ENCODE data around the gene SH3TC1.

Gene SH3TC1

GRCh38 chr4:8205749-8206611 lies 6.9 kb downstream of the SH3TC1 start:
- Histone ChIP-seq H3K36me3 (ENCODE audit: control insufficient read depth, insufficient read depth, low read length) (no peaks in the 10 kb centered on the region), H3K9me3 (ENCODE audit: control insufficient read depth, low read length) (no peaks in the 10 kb centered on the region), H3K4me2 (ENCODE audit: low read length) (no peak overlapping the region), H3K9ac (no peak overlapping the region), H3K27me3 (ENCODE audit: control insufficient read depth, insufficient read depth, low read length) (no peaks in the 10 kb centered on the region), H3K4me1 (no peaks in the 10 kb centered on the region), H3K79me2 (no peaks in the 10 kb centered on the region), H2AFZ (no peak overlapping the region), H3K4me3 (ENCODE audit: low read depth, low read length) (no peak overlapping the region), H3K27ac (no peak overlapping the region)
- no peak for TF ChIP-seq CTCF (IDR thresholded peaks at IDR 0.05)

GRCh38 chr4:8207314-8207713 lies 8.2 kb downstream of the SH3TC1 start:
- no peak for TF ChIP-seq CTCF (IDR thresholded peaks at IDR 0.05)
- no peaks in the 10 kb centered on the region for H3K36me3 ChIP-seq (ENCODE audit: control insufficient read depth, insufficient read depth, low read length)
- no peaks in the 10 kb centered on the region for H3K9me3 ChIP-seq (ENCODE audit: control insufficient read depth, low read length)
- H3K4me3 ChIP-seq (ENCODE audit: low read depth, low read length), result no peak overlapping the region
- H3K4me1 ChIP-seq, result no peaks in the 10 kb centered on the region
- H3K79me2 ChIP-seq, result no peaks in the 10 kb centered on the region
- H3K4me2 ChIP-seq (ENCODE audit: low read length), result no peak overlapping the region
- no peaks in the 10 kb centered on the region for H3K27me3 ChIP-seq (ENCODE audit: control insufficient read depth, insufficient read depth, low read length)
- H3K27ac ChIP-seq, result no peak overlapping the region
- no peak overlapping the region for H2AFZ ChIP-seq
- H3K9ac ChIP-seq, result no peak overlapping the region

- no peak overlapping the region for H3K4me2 ChIP-seq (ENCODE audit: low read length)
- no peak overlapping the region for H3K27ac ChIP-seq
- no peak overlapping the region for H3K9ac ChIP-seq
- no peak overlapping the region for H2AFZ ChIP-seq
- H3K4me3 ChIP-seq (ENCODE audit: low read depth, low read length), result no peak overlapping the region
- no peaks in the 10 kb centered on the region for H3K9me3 ChIP-seq (ENCODE audit: control insufficient read depth, low read length)
- H3K79me2 ChIP-seq, result no peaks in the 10 kb centered on the region
- no peaks in the 10 kb centered on the region for H3K36me3 ChIP-seq (ENCODE audit: control insufficient read depth, insufficient read depth, low read length)
- H3K4me1 ChIP-seq, result no peaks in the 10 kb centered on the region
- no peaks in the 10 kb centered on the region for H3K27me3 ChIP-seq (ENCODE audit: control insufficient read depth, insufficient read depth, low read length)
- no peak for TF ChIP-seq CTCF (IDR thresholded peaks at IDR 0.05)
Measured at GRCh38 chr4:8208565-8208964, 9.5 kb downstream of the SH3TC1 start.

GRCh38 chr4:8209181-8209874 lies 10.2 kb downstream of the SH3TC1 start:
- Histone ChIP-seq H3K27me3 (ENCODE audit: control insufficient read depth, insufficient read depth, low read length) (no peaks in the 10 kb centered on the region), H3K27ac (no peak overlapping the region), H3K9me3 (ENCODE audit: control insufficient read depth, low read length) (no peaks in the 10 kb centered on the region), H3K9ac (no peak overlapping the region), H2AFZ (no peak overlapping the region), H3K4me1 (no peaks in the 10 kb centered on the region), H3K36me3 (ENCODE audit: control insufficient read depth, insufficient read depth, low read length) (no peaks in the 10 kb centered on the region), H3K79me2 (no peaks in the 10 kb centered on the region), H3K4me2 (ENCODE audit: low read length) (no peak overlapping the region), H3K4me3 (ENCODE audit: low read depth, low read length) (no peak overlapping the region)
- no peak for TF ChIP-seq CTCF (IDR thresholded peaks at IDR 0.05)
